HG02642 (cell line): ENCODE results near the gene GAS7.

ENCODE experiments used
- ATAC-seq: cut with Tn5 transposase; IDR thresholded peaks from one replicate; pipeline ENCODE4 v1.9.1; 2021; ENCODE audit warnings: mild to moderate bottlenecking; ENCODE audit not compliant: unreplicated experiment, poor library complexity

GAS7 gene

DNA sequence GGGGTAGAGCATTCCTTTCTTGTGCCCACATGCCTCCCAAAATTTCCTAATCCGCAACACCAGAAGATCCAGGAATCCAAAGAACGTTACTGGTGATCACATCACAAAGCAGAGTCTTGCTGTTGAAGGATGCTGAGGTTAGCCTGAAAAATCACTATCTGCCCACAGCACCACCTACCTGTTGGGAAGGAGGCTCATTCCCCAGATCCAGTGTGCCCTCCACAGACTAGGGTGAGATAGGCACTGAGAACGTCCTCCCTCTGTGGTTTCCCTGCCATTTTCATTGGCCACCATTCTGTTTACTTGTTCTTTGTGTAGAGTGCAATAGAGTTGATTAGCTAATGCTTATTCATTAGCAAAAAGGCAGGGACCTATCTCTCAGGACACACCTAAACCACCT, 323.7 kb downstream of the GAS7 start:
- ATAC-seq: no peak

DNA sequence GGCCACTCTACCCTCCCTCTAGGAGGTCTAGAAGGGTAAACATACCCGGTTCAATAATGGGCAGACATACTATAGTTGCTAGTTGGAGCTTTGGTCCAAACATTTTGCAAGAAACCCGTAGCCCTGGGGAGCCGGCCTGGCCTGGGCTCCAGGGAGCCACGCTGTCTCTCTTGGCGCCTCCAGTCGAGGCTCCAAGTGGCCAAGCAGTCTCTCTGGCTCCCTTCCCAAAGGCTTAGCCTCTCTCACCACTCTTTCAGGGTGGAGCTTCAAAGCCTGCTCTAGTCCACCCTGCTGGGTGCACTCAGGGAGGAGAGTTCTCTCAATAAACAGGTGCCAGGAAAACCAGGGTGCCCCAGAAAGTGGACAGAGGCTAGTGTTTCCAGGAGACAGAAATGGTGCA, 325.6 kb downstream of the GAS7 start:
- ATAC-seq: no peak

DNA sequence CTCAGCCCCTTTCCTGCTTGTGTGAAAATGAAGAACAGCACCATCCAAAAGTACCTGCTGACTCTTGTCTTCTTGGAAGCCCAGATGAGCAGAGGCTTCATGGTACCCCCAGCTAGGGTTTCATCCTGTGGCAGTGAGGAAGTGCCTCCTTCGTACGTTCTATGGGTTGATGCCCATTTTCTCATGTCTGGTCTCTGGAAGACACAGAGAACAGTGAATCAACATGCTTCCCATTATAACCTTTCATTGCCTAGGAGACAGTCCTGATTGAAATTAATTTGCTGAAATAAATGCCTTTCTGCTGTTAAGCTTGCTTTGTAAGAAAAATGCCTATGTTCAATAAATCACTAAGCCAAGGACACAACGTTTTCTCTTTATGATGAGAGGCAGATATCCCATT, 329.9 kb downstream of the GAS7 start:
- no peak for ATAC-seq

DNA sequence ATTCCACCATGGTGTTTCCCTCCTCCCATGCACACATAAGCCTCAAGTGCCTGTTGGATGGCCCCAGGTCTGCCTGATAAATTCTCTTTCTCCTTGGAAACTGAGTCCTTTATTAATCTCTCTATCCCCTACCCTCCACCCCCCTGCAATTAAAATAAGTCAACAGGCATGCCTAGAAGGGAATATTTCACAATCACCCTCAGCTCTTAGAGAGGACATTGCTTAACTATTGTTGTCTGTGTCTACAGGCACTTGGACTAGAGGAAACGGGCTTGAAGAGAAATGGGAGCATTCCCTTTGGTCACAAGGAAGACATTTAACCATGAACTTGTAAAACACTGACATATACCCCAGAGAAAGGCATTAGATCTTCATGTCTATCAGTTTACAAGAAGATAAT, 332.8 kb downstream of the GAS7 start:
- no peak for ATAC-seq

DNA sequence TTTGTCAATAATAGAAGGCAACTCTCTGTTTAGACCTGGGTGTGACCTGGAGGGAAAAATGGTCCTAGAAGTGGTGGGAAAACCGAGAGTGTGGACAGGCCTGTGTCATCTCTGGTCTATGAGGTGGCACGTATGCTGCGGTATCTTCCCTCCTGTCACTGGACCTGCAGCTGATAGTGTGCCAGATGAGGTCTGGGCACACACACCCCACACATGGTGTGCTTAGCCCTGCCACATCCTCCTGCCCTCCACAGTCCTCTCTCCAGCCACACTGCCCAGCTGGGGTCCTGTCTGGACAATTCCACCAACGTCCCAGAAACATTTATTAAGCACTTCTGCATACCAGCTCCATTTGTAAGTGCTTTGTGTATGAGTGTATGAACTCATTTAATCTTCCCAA, 335.5 kb downstream of the GAS7 start:
- ATAC-seq: no peak

DNA sequence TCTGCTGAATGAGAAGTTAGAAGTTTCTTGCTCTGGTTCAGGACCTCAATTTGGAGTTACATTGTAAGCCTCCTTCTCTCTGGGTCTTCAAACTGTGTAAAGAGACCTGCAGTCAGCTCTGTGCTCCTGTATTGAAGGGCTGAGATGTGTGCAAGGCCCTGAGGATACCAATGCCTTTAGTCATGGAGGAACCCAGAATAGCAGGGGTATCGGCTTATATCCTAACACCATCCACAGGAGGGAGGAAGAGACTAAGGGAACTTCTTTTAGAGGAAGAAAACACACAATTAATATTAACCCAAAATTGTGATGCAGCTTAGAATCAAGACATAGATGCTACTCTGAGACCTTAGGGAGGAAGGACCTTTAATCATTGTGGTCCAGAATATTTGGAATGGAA, 336.2 kb downstream of the GAS7 start:
- ATAC-seq: no peak

DNA sequence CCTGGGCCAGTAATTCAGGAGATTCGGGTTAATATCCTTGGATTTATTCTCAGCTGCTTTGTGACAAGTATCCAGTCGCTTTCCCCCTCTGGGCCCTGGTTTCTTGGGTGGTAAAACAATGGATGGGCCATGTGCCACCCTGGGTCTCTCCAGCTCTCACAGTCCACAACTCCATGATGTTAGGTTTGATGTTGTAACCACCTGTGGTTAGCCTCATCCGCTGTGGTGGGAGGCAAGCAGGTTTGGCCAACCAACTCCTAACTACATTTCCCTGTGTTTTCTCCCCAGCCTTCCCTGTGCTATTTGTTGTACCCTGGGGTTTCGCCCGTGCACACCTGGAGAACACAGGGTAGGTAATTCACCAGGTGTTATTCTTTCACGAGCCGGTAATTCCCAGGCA, 337.6 kb downstream of the GAS7 start:
- ATAC-seq: no peak
